ENCODE data around the gene LRRC4B.

LRRC4B gene

GRCh38 chr19:50492303-50493052 lies 75.8 kb downstream of the LRRC4B start (continued):
- TF ChIP-seq ZNF596 (tag by site-specific recombination; IDR thresholded peaks at IDR 0.05) (no peak), ZNF510 (tag by site-specific recombination; IDR thresholded peaks at IDR 0.05; ENCODE audit: insufficient replicate concordance) (no peak), ZNF777 (tag by site-specific recombination; IDR thresholded peaks at IDR 0.05; ENCODE audit: borderline replicate concordance) (no peak), ZNF571 (tag by site-specific recombination; IDR thresholded peaks at IDR 0.05) (no peak), ZNF521 (tag by site-specific recombination; IDR thresholded peaks at IDR 0.05) (no peak), ZNF449 (tag by site-specific recombination; IDR thresholded peaks at IDR 0.05) (no peak), ZNF146 (tag by site-specific recombination; IDR thresholded peaks at IDR 0.05) (no peak), ZNF600 (tag by site-specific recombination; IDR thresholded peaks at IDR 0.05) (0 out of 2 replicates have a peak, but pooled peaks have one; percentile 11), ZNF155 (tag by site-specific recombination; IDR thresholded peaks at IDR 0.05) (no peak), ZNF549 (tag by site-specific recombination; IDR thresholded peaks at IDR 0.05) (no peak), IKZF3 (tag by site-specific recombination; IDR thresholded peaks at IDR 0.05) (no peak), ZNF202 (tag by site-specific recombination; IDR thresholded peaks at IDR 0.05; ENCODE audit: borderline replicate concordance) (no peak), PRDM4 (tag by site-specific recombination; IDR thresholded peaks at IDR 0.05) (no peak), ZNF585B (tag by site-specific recombination; IDR thresholded peaks at IDR 0.05) (no peak), ZNF792 (tag by site-specific recombination; IDR thresholded peaks at IDR 0.05) (no peak), ZFHX2 (tag by site-specific recombination; conservative IDR thresholded peaks at IDR 0.05) (peak; percentile 74), KLF17 (tag by site-specific recombination; IDR thresholded peaks at IDR 0.05) (peak; percentile 63), ZBTB10 (tag by site-specific recombination; IDR thresholded peaks at IDR 0.05) (no peak), ZNF785 (tag by site-specific recombination; IDR thresholded peaks at IDR 0.05) (no peak), EGR2 (tag by site-specific recombination; IDR thresholded peaks at IDR 0.05; ENCODE audit: low read depth) (peak; percentile 81; the same call in 1 of the 2 replicates), ZNF837 (tag by site-specific recombination; IDR thresholded peaks at IDR 0.05) (no peak), CTCF (tag by site-specific recombination; IDR thresholded peaks at IDR 0.05) (peak; percentile 46; the same call in 1 of the 2 replicates), ZNF175 (tag by site-specific recombination; IDR thresholded peaks at IDR 0.05) (no peak), ZNF391 (tag by site-specific recombination; IDR thresholded peaks at IDR 0.05; ENCODE audit: borderline replicate concordance, low read depth) (no peak), ZNF670 (tag by site-specific recombination; IDR thresholded peaks at IDR 0.05; ENCODE audit: low read depth) (no peak), ZNF768 (tag by site-specific recombination; IDR thresholded peaks at IDR 0.05) (no peak), SCRT2 (tag by site-specific recombination; IDR thresholded peaks at IDR 0.05) (no peak), WT1 (tag by site-specific recombination; IDR thresholded peaks at IDR 0.05) (no peak), ZNF366 (tag by site-specific recombination; conservative IDR thresholded peaks at IDR 0.05) (peak; percentile 77; the same call in 1 of the 2 replicates), SP7 (tag by site-specific recombination; IDR thresholded peaks at IDR 0.05) (peak; percentile 11; the same call in 1 of the 2 replicates)
